ENCODE results near the gene IFNAR1. TPM values are rescaled to one million over a fixed set of nuclear protein-coding genes. Genes with fewer than 3 reads are reported as not detected.

Gene IFNAR1
- total and polyA plus RNA-seq, 2 of the 8 experiments (the other 6 are each of a cell fraction or from before 2014, with no cell fraction given): 3.1 to 17.1 TPM

- TF ChIP-seq, protein P1, sequence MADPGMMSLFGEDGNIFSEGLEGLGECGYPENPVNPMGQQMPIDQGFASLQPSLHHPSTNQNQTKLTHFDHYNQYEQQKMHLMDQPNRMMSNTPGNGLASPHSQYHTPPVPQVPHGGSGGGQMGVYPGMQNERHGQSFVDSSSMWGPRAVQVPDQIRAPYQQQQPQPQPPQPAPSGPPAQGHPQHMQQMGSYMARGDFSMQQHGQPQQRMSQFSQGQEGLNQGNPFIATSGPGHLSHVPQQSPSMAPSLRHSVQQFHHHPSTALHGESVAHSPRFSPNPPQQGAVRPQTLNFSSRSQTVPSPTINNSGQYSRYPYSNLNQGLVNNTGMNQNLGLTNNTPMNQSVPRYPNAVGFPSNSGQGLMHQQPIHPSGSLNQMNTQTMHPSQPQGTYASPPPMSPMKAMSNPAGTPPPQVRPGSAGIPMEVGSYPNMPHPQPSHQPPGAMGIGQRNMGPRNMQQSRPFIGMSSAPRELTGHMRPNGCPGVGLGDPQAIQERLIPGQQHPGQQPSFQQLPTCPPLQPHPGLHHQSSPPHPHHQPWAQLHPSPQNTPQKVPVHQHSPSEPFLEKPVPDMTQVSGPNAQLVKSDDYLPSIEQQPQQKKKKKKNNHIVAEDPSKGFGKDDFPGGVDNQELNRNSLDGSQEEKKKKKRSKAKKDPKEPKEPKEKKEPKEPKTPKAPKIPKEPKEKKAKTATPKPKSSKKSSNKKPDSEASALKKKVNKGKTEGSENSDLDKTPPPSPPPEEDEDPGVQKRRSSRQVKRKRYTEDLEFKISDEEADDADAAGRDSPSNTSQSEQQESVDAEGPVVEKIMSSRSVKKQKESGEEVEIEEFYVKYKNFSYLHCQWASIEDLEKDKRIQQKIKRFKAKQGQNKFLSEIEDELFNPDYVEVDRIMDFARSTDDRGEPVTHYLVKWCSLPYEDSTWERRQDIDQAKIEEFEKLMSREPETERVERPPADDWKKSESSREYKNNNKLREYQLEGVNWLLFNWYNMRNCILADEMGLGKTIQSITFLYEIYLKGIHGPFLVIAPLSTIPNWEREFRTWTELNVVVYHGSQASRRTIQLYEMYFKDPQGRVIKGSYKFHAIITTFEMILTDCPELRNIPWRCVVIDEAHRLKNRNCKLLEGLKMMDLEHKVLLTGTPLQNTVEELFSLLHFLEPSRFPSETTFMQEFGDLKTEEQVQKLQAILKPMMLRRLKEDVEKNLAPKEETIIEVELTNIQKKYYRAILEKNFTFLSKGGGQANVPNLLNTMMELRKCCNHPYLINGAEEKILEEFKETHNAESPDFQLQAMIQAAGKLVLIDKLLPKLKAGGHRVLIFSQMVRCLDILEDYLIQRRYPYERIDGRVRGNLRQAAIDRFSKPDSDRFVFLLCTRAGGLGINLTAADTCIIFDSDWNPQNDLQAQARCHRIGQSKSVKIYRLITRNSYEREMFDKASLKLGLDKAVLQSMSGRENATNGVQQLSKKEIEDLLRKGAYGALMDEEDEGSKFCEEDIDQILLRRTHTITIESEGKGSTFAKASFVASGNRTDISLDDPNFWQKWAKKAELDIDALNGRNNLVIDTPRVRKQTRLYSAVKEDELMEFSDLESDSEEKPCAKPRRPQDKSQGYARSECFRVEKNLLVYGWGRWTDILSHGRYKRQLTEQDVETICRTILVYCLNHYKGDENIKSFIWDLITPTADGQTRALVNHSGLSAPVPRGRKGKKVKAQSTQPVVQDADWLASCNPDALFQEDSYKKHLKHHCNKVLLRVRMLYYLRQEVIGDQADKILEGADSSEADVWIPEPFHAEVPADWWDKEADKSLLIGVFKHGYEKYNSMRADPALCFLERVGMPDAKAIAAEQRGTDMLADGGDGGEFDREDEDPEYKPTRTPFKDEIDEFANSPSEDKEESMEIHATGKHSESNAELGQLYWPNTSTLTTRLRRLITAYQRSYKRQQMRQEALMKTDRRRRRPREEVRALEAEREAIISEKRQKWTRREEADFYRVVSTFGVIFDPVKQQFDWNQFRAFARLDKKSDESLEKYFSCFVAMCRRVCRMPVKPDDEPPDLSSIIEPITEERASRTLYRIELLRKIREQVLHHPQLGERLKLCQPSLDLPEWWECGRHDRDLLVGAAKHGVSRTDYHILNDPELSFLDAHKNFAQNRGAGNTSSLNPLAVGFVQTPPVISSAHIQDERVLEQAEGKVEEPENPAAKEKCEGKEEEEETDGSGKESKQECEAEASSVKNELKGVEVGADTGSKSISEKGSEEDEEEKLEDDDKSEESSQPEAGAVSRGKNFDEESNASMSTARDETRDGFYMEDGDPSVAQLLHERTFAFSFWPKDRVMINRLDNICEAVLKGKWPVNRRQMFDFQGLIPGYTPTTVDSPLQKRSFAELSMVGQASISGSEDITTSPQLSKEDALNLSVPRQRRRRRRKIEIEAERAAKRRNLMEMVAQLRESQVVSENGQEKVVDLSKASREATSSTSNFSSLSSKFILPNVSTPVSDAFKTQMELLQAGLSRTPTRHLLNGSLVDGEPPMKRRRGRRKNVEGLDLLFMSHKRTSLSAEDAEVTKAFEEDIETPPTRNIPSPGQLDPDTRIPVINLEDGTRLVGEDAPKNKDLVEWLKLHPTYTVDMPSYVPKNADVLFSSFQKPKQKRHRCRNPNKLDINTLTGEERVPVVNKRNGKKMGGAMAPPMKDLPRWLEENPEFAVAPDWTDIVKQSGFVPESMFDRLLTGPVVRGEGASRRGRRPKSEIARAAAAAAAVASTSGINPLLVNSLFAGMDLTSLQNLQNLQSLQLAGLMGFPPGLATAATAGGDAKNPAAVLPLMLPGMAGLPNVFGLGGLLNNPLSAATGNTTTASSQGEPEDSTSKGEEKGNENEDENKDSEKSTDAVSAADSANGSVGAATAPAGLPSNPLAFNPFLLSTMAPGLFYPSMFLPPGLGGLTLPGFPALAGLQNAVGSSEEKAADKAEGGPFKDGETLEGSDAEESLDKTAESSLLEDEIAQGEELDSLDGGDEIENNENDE (IDR thresholded peaks at IDR 0.05; ENCODE audit: insufficient replicate concordance, low read length): no peak
- TF ChIP-seq EZH2 (IDR thresholded peaks at IDR 0.05; ENCODE audit: low read depth, low read length, severe bottlenecking) (no peak), TAF7 (optimal IDR thresholded peaks at IDR 0.05; ENCODE audit: borderline replicate concordance, low read depth, low read length) (peak; percentile 75), HDAC6 (IDR thresholded peaks at IDR 0.05; ENCODE audit: low read depth, low read length) (no peak), SIN3A (conservative IDR thresholded peaks at IDR 0.05 in 1 of 2, IDR thresholded peaks at IDR 0.05 in 1 of 2; ENCODE audit: low read depth in 1 of 2, low read length in 2 of 2) (0 out of 4 replicates have a peak, but pooled peaks of 1 of the 2 experiments have one; percentile 36), POLR2AphosphoS5 (IDR thresholded peaks at IDR 0.05; ENCODE audit: low read depth, low read length) (peak; percentile 94), GTF2F1 (IDR thresholded peaks at IDR 0.05; ENCODE audit: borderline replicate concordance, low read depth, low read length) (peak; percentile 75; the same call in 1 of the 2 replicates), TBP (IDR thresholded peaks at IDR 0.05; ENCODE audit: low read depth, low read length) (peak; percentile 96), ATF2 (IDR thresholded peaks at IDR 0.05; ENCODE audit: low read length) (0 out of 2 replicates have a peak, but pooled peaks have one; percentile 57)
Observed at GRCh38 chr21:33362044-33362555, 37.3 kb downstream of the IFNAR1 start (continued).
